GM12878 (cell line): ENCODE data around the gene NCKAP5.

Experiments
- CEBPB ChIP-seq, 2 experiments: fragments of 150-350 bp in 1 of 2; IDR thresholded peaks; 2 replicates each; pipeline ENCODE4 v1.6.1; 2012 to 2014; ENCODE audit warnings: low read depth in 2 of 2, low read length in 2 of 2, borderline replicate concordance in 1 of 2, inconsistent platforms in 1 of 2
- PAX8 ChIP-seq: fragments of 450-650 bp; IDR thresholded peaks from 2 replicates; pipeline ENCODE4 v1.6.1; 2017; ENCODE audit warnings: mild to moderate bottlenecking, moderate library complexity
- POLR2A ChIP-seq: IDR thresholded peaks from 2 replicates; pipeline ENCODE4 v1.6.1; 2011; ENCODE audit warnings: low read depth, mild to moderate bottlenecking, low read length
- POLR2AphosphoS5 ChIP-seq: IDR thresholded peaks from 2 replicates; pipeline ENCODE4 v1.6.1; 2011; ENCODE audit warnings: mild to moderate bottlenecking, low read length, inconsistent platforms
- RFX5 ChIP-seq: IDR thresholded peaks from 2 replicates; pipeline ENCODE4 v1.6.1; 2011; ENCODE audit warnings: low read depth, low read length, improper control_type of control experiment
- YY1 ChIP-seq: IDR thresholded peaks from 2 replicates; pipeline ENCODE4 v1.6.1; 2011; ENCODE audit warnings: low read depth, mild to moderate bottlenecking, low read length
- ZNF207 ChIP-seq: fragments of 450-650 bp; IDR thresholded peaks from 2 replicates; pipeline ENCODE4 v1.6.1; 2014; ENCODE audit warnings: antibody characterized with exemption, mild to moderate bottlenecking, borderline replicate concordance
- TF ChIP-seq, protein P1 (sequence below): IDR thresholded peaks from 2 replicates; pipeline ENCODE4 v1.6.1; 2012; ENCODE audit warnings: mild to moderate bottlenecking, low read depth, low read length
- TF ChIP-seq, protein P2 (sequence below), 3 experiments: IDR thresholded peaks in 2 of 3; conservative IDR thresholded peaks in 1 of 3; 2 replicates each; pipeline ENCODE4 v1.5.1; 2011; ENCODE audit warnings: low read depth in 3 of 3, low read length in 3 of 3, mild to moderate bottlenecking in 3 of 3, control low read depth in 2 of 3, moderate library complexity in 2 of 3, inconsistent platforms in 1 of 3, mixed read lengths in 1 of 3; ENCODE audit not compliant: control insufficient read depth in 2 of 3, insufficient read depth in 1 of 3; ENCODE audit errors: extremely low read depth in 1 of 3

DNA sequence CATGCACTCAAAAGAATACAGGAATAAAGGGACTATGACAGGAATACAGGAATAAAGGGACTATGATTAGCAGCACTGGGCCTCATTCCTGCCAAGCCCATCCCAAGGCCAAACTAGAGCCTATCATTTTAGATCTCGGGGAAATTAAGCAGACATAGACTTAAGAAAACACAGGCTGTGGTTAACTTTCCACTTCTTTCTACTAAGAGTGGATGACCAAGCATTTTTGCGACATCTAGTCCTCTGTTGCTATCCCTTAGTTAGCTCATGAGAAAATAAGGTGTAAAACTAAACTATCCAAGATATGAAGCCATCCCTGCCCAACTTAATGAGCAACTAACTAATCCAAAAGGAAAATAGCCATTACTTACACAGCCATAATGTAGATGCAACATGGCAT is 904.2 kb downstream of the NCKAP5 start:
- TF ChIP-seq POLR2AphosphoS5: no peak
- TF ChIP-seq, protein P1, sequence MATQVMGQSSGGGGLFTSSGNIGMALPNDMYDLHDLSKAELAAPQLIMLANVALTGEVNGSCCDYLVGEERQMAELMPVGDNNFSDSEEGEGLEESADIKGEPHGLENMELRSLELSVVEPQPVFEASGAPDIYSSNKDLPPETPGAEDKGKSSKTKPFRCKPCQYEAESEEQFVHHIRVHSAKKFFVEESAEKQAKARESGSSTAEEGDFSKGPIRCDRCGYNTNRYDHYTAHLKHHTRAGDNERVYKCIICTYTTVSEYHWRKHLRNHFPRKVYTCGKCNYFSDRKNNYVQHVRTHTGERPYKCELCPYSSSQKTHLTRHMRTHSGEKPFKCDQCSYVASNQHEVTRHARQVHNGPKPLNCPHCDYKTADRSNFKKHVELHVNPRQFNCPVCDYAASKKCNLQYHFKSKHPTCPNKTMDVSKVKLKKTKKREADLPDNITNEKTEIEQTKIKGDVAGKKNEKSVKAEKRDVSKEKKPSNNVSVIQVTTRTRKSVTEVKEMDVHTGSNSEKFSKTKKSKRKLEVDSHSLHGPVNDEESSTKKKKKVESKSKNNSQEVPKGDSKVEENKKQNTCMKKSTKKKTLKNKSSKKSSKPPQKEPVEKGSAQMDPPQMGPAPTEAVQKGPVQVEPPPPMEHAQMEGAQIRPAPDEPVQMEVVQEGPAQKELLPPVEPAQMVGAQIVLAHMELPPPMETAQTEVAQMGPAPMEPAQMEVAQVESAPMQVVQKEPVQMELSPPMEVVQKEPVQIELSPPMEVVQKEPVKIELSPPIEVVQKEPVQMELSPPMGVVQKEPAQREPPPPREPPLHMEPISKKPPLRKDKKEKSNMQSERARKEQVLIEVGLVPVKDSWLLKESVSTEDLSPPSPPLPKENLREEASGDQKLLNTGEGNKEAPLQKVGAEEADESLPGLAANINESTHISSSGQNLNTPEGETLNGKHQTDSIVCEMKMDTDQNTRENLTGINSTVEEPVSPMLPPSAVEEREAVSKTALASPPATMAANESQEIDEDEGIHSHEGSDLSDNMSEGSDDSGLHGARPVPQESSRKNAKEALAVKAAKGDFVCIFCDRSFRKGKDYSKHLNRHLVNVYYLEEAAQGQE: no peak
- no peak for TF ChIP-seq PAX8
- TF ChIP-seq RFX5: no peak
- no peak for TF ChIP-seq ZNF207
- TF ChIP-seq CEBPB (IDR thresholded peaks at IDR 0.05; ENCODE audit: borderline replicate concordance in 1 of 2, low read depth in 2 of 2, low read length in 2 of 2): no peak
- TF ChIP-seq YY1: no peak
- TF ChIP-seq, protein P2, sequence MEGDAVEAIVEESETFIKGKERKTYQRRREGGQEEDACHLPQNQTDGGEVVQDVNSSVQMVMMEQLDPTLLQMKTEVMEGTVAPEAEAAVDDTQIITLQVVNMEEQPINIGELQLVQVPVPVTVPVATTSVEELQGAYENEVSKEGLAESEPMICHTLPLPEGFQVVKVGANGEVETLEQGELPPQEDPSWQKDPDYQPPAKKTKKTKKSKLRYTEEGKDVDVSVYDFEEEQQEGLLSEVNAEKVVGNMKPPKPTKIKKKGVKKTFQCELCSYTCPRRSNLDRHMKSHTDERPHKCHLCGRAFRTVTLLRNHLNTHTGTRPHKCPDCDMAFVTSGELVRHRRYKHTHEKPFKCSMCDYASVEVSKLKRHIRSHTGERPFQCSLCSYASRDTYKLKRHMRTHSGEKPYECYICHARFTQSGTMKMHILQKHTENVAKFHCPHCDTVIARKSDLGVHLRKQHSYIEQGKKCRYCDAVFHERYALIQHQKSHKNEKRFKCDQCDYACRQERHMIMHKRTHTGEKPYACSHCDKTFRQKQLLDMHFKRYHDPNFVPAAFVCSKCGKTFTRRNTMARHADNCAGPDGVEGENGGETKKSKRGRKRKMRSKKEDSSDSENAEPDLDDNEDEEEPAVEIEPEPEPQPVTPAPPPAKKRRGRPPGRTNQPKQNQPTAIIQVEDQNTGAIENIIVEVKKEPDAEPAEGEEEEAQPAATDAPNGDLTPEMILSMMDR (IDR thresholded peaks at IDR 0.05 in 2 of 3, conservative IDR thresholded peaks at IDR 0.05 in 1 of 3; ENCODE audit: control insufficient read depth in 2 of 3, extremely low read depth in 1 of 3, insufficient read depth in 1 of 3, low read depth in 3 of 3, low read length in 3 of 3): no peak
- TF ChIP-seq POLR2A: no peak
